ENCODE measurements around the gene CASP2.

Gene CASP2

GRCh38 chr7:143295870-143296269 lies 7.7 kb downstream of the CASP2 start:
- DNase-seq (ENCODE audit: low read depth), result peak; percentile 89

- peak; percentile 76 for DNase-seq (ENCODE audit: low read depth)
Observed at GRCh38 chr7:143296686-143297085, 8.5 kb downstream of the CASP2 start.

DNA sequence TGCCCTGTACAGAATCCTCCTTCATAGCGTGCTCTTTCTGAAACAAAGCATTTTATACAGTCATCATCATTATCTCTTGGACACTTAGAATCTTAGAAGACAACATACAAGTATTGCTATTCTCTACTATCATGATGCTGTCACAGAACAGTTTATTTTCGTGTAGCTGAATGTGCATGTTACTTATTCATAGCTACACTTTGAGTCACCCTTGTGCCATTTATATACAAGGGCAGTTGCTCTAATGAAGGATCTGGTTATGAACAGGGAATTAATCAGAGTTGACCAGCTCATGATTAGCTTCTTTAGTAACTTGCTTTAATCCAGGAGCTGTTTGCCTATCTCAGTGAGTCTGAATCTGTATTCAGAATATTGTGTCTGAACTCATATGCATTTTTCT lies 11.2 kb downstream of the CASP2 start:
- peak; percentile 83 for DNase-seq (ENCODE audit: low read depth)

GRCh38 chr7:143299840-143300239 lies 11.7 kb downstream of the CASP2 start:
- peak; percentile 11 for DNase-seq (ENCODE audit: low read depth)

DNA sequence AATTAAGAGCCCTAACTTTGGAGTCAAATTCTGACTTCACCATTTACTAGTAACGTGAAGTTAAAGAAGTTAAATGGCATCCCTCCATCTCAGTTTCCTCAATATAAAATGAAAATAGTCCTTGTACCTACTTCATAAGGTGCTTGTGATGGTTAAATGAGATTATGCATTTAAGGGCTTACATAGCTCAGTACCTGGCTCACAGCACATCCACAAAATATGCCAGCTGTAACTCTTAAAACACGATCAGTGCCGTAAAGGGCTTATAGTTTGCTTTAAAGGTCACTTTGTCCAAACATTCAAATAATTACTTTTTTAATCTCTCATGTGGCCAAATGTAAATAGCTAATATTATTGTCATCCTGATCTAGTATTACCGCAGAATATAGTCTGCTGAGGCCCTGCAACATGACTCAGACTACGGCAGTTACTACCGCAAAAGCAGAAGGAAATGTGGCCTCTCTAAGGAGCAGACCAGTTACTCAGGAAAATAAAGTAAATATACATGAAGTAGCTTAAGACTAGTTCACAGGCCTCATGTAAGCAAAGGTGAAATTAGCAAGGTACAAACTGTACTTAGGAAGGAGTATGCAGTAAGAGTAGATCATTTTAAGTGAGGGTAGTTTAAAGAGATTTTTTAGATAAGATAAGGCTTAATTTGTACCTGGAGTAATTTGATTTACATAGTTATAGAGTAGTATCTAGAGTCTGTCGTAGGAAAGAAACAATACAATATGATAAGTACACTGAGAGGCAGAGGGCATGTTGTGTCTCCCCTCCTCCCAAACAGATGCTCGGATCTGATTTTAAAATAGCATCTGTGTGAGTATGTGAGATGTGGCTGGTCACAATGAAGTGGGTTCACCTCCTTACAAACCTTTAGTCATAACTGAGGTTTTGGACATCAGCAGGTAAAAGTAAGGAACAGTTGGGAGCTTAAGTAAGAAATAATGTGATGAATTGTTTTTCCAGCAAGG lies 13.1 kb downstream of the CASP2 start:
- DNase-seq (ENCODE audit: low read depth), result peak; percentile 44

DNA sequence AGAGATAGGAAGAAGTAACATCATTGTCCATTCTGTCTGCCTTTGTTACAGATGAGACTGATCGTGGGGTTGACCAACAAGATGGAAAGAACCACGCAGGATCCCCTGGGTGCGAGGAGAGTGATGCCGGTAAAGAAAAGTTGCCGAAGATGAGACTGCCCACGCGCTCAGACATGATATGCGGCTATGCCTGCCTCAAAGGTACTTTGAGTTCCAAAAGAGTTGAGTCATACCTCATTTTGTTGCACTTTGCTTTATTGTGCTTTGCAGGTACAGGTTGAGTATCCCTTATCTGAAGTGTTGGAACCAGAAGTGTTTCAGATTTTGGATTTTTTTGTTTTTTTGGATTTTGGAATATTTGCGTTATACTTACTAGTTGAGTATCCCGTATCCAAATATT lies 15.6 kb downstream of the CASP2 start:
- DNase-seq (ENCODE audit: low read depth), result no peak

DNA sequence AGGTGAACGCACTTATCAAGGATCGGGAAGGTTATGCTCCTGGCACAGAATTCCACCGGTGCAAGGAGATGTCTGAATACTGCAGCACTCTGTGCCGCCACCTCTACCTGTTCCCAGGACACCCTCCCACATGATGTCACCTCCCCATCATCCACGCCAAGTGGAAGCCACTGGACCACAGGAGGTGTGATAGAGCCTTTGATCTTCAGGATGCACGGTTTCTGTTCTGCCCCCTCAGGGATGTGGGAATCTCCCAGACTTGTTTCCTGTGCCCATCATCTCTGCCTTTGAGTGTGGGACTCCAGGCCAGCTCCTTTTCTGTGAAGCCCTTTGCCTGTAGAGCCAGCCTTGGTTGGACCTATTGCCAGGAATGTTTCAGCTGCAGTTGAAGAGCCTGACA lies 16.8 kb downstream of the CASP2 start:
- no peak for DNase-seq (ENCODE audit: low read depth)

DNA sequence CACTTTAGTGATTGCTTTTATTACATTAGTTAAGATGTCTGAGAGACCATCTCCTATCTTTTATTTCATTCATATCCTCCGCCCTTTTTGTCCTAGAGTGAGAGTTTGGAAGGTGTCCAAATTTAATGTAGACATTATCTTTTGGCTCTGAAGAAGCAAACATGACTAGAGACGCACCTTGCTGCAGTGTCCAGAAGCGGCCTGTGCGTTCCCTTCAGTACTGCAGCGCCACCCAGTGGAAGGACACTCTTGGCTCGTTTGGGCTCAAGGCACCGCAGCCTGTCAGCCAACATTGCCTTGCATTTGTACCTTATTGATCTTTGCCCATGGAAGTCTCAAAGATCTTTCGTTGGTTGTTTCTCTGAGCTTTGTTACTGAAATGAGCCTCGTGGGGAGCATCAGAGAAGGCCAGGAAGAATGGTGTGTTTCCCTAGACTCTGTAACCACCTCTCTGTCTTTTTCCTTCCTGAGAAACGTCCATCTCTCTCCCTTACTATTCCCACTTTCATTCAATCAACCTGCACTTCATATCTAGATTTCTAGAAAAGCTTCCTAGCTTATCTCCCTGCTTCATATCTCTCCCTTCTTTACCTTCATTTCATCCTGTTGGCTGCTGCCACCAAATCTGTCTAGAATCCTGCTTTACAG lies 17.4 kb downstream of the CASP2 start:
- peak; percentile 49 for DNase-seq (ENCODE audit: low read depth)

DNA sequence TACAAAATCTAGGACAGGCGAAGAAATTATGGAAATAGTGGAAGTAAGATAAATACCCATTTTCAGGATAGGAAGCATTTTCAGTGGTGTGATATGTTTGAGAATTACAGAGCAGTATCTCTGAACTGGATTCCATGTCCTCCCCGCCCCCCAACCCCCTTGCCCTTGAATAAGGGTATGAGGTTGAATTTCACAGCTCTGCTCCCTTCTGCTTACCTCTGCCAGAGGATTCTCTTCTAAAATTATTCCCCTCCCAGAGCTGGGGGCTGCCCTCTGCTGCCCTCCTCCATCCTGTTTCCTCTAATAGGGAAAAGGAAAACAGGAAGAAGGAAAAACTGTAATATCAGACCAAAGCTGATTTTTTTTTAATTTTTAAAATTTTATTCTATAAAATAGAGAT lies 20.5 kb downstream of the CASP2 start:
- DNase-seq (ENCODE audit: low read depth), result no peak

DNA sequence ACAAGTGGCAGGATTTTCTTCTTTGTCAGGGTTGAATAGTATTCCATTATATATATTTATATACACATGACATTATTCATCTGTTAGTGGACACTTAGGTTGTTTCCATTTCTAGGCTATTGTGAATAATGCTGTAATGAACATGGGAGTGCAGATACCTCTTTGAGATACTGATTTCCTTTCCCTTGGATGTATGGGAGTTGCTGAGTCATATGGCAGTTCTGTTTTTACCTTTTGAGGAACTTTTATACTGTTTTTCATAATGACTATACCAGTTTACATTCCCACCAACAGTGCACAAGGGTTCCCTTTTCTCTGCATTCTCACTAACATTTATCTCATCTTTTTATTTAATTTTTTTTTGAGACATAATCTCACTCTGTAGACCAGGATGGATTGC lies 26.0 kb downstream of the CASP2 start:
- no peak for DNase-seq (ENCODE audit: low read depth)

- no peak for DNase-seq (ENCODE audit: low read depth)
Observed at GRCh38 chr7:143315776-143316175, 27.6 kb downstream of the CASP2 start, which contains the start of gene CLCN1. CLCN1 (plus strand) TSS chr7:143316111; CDS start chr7:143316213, 102 bp downstream.

DNA sequence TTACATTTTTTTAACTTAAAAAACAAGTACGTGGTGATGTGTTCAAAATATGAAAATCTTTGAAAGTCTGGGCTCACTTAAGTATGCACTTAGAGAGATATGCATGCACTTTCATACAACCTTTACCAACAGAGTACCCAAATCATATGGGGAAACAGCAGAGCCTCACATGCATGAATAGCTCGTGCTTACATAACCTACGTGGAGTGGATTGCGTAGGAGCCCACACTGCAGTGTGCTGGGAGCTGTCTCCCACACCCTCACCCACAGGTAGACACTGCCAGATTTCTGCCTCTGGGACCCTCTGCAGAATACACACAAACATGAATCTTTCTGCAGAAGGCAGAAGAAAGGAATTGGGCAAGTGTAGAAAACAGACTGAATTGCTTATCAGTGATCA lies 28.3 kb downstream of the CASP2 start:
- DNase-seq (ENCODE audit: low read depth), result no peak

- DNase-seq (ENCODE audit: low read depth), result peak; percentile 25
Observed at GRCh38 chr7:143318661-143319060, 30.5 kb downstream of the CASP2 start.

- no peak for DNase-seq (ENCODE audit: low read depth)
Observed at GRCh38 chr7:143320620-143321019, 32.5 kb downstream of the CASP2 start.

DNA sequence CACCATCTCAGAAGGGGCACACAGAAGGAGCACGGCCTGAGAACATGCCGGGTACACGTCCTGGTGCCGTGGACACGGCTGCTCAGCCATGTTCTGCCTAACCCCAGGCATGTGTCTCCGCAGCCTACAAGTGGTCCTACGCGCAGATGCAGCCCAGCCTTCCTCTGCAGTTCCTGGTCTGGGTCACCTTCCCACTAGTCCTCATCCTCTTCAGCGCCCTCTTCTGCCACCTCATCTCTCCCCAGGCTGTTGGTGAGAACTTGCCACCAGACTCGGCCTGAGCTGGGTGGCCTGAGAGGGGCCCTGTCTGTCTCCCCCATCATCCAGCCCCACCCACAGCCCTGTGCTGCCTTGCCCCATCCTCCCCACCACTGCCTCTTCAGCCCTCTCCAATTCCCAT lies 33.1 kb downstream of the CASP2 start:
- DNase-seq (ENCODE audit: low read depth), result no peak

DNA sequence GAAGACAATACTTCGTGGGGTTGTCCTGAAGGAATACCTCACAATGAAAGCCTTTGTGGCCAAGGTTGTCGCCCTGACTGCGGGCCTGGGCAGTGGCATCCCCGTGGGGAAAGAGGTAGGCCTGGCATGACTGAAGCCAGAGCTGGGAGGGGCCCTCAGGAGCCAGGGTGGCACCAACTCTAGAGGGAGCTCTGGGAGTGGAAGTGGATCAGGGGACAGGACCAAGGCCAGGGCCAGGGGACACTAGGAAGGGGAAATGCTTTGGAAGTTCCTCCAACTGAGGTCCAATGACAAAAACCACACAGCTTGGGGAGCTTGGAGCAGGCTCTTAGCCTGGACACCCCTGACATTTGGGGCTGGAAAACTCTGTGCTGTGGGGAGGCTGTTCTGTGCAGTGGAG lies 33.6 kb downstream of the CASP2 start:
- DNase-seq (ENCODE audit: low read depth), result peak; percentile 21

GRCh38 chr7:143322760-143323633 lies 34.8 kb downstream of the CASP2 start:
- DNase-seq (ENCODE audit: low read depth), result no peak

DNA sequence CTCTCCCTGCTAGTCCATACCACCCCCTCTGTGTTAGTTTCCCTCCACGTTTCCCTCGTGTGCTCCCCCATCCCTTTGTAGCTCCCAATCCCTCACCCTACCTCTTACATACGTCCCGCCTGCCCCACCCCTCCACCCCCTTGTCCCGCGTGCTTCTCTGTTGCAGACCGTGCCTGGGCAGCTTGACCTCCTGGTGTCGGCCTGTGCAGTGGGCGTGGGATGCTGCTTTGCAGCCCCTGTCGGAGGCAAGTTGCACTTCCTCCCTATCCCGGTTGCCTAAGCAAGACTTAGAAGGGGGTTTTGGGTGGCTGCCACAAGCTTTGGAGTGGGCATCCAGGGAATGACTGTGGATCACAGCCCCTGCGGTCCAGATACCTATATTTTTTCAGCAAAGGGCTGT lies 35.5 kb downstream of the CASP2 start:
- DNase-seq (ENCODE audit: low read depth), result no peak

DNA sequence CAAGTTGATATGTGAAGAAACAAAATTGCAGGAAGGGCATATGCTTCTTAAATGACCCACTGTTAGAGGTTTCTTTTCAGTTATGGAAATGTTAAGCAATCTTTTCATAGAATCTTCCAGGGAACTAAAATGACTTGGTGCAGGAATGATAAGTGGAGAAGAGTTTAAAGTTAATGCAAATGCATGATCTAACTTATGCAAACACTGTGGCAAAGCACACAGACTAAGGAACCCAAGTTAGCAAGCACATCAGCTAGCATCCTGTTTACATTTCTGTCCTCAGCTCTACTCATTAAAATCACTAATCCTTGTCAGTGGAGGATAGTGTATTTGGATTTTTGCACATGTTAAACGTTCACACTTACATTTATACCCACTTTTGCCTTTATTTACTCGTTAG lies 37.1 kb downstream of the CASP2 start:
- peak; percentile 51 for DNase-seq (ENCODE audit: low read depth)

- no peak for DNase-seq (ENCODE audit: low read depth)
Observed at GRCh38 chr7:143327903-143328302, 39.8 kb downstream of the CASP2 start.

DNA sequence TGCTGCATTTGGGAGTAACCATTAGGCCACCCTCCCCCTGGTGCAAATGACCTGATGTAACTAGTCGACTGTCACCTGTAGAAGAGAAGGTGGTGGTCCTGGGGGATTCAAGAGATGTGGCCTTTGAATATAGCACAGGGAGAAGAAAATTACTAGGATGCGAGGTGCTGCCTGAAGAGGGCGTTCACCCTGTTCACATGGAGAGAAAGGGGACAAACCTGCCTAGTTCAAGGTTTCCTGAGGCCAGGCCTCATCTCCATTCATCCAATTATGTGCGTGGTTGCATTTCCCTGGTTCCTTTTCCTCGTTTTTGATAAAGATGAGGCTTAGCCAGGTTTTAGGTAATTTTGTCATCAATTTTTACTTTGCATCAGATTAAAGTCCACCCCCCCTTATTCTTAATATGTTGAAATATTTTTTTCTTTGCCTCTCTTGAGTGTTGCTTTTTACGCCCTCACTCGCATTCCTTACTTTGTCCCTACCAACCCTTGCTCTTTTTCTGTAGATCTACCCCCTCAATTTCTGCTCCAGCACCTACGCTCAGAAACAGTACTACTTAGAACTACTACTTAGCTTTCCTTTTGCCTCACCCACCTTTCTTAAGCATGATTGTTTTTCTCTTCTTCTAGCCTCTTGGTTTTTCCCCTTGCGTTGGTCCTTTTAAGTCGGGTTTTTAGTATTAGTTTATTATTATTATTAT lies 41.5 kb downstream of the CASP2 start:
- no peak for DNase-seq (ENCODE audit: low read depth)

Measured in EH (cell line).